ENCODE data around the gene GRID1.

Gene GRID1

GRCh38 chr10:86164174-86164774 is 202.3 kb downstream of the GRID1 start:
- DNase-seq: no peak

GRCh38 chr10:86163522-86164173 is 202.9 kb downstream of the GRID1 start:
- DNase-seq: no peak

GRCh38 chr10:86162696-86163400 is 203.7 kb downstream of the GRID1 start:
- DNase-seq: no peak

GRCh38 chr10:86162036-86162435 is 204.6 kb downstream of the GRID1 start:
- DNase-seq: no peak

- DNase-seq: no peak
Measured at GRCh38 chr10:86160890-86161585, 205.6 kb downstream of the GRID1 start.

- DNase-seq: no peak
Measured at GRCh38 chr10:86159797-86160196, 206.8 kb downstream of the GRID1 start.

GRCh38 chr10:86155054-86155921 is 211.3 kb downstream of the GRID1 start:
- no peak for DNase-seq

GRCh38 chr10:86153751-86154150 is 212.8 kb downstream of the GRID1 start:
- no peak for DNase-seq

- DNase-seq: no peak
Measured at GRCh38 chr10:86152911-86153310, 213.7 kb downstream of the GRID1 start.

- no peak for DNase-seq
Measured at GRCh38 chr10:86152354-86152753, 214.2 kb downstream of the GRID1 start.

GRCh38 chr10:86151613-86152012 is 215.0 kb downstream of the GRID1 start:
- no peak for DNase-seq

GRCh38 chr10:86149257-86149656 is 217.3 kb downstream of the GRID1 start:
- no peak for DNase-seq

GRCh38 chr10:86148117-86148516 is 218.5 kb downstream of the GRID1 start:
- no peak for DNase-seq

GRCh38 chr10:86144301-86144700 is 222.3 kb downstream of the GRID1 start:
- DNase-seq: no peak

- no peak for DNase-seq
Measured at GRCh38 chr10:86141896-86142295, 224.7 kb downstream of the GRID1 start.

- DNase-seq: peak; percentile 52
Measured at GRCh38 chr10:86139066-86139657, 227.4 kb downstream of the GRID1 start.

- no peak for DNase-seq
Measured at GRCh38 chr10:86138551-86139065, 228.0 kb downstream of the GRID1 start.

- DNase-seq: no peak
Measured at GRCh38 chr10:86137561-86137960, 229.0 kb downstream of the GRID1 start.

GRCh38 chr10:86136934-86137333 is 229.7 kb downstream of the GRID1 start:
- no peak for DNase-seq

- DNase-seq: no peak
Measured at GRCh38 chr10:86135191-86135590, 231.4 kb downstream of the GRID1 start.

GRCh38 chr10:86130737-86131475 is 235.7 kb downstream of the GRID1 start:
- DNase-seq: no peak

Measured in stimulated activated CD4-positive, alpha-beta T cell treated with anti-CD3 and anti-CD28 coated beads, Interleukin-15, amount 100 ng/mL, for 24 hours (primary cell).